DOHH2 (cell line): Measurements from ENCODE around the gene NREP.

Experiments used
- EZH2phosphoT487 ChIP-seq: fragments of 200-600 bp; sonication (generic); IDR thresholded peaks from 2 replicates; pipeline ENCODE4 v1.6.1; 2017; ENCODE audit warnings: borderline replicate concordance, mild to moderate bottlenecking, antibody characterized with exemption, low read length, moderate library complexity, mixed read lengths
- TF ChIP-seq, protein P1 (sequence below): fragments of 200-600 bp; sonication (generic); IDR thresholded peaks from one replicate; pipeline ENCODE4 v1.5.1; 2014; ENCODE audit warnings: antibody characterized with exemption, mild to moderate bottlenecking, low read depth, low read length; ENCODE audit not compliant: poor library complexity, severe bottlenecking

- TF ChIP-seq, protein P1, sequence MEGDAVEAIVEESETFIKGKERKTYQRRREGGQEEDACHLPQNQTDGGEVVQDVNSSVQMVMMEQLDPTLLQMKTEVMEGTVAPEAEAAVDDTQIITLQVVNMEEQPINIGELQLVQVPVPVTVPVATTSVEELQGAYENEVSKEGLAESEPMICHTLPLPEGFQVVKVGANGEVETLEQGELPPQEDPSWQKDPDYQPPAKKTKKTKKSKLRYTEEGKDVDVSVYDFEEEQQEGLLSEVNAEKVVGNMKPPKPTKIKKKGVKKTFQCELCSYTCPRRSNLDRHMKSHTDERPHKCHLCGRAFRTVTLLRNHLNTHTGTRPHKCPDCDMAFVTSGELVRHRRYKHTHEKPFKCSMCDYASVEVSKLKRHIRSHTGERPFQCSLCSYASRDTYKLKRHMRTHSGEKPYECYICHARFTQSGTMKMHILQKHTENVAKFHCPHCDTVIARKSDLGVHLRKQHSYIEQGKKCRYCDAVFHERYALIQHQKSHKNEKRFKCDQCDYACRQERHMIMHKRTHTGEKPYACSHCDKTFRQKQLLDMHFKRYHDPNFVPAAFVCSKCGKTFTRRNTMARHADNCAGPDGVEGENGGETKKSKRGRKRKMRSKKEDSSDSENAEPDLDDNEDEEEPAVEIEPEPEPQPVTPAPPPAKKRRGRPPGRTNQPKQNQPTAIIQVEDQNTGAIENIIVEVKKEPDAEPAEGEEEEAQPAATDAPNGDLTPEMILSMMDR = no peak
- no peak for TF ChIP-seq EZH2phosphoT487
Measured at GRCh38 chr5:111691508-111691907, 65.5 kb downstream of the NREP start.
